H9 (cell line): Measurements from ENCODE around the gene PNKP. TPM values are rescaled to one million over a fixed set of nuclear protein-coding genes. Genes with fewer than 3 reads are reported as not detected.
A peak's percentile ranks its signal among the peaks of the same experiment; 100 is the strongest.

Experiments used
- DNase-seq: peaks from one replicate; pipeline ENCODE4 v3.0.0-alpha.2; 2017
- H2AFZ ChIP-seq: one replicate; pipeline ENCODE4 v1.6.1; 2013; ENCODE audit warnings: mild to moderate bottlenecking, low read length, control low read depth, moderate library complexity
- H2AK5ac ChIP-seq: 2 replicates; pipeline ENCODE4 v1.6.1; 2013; ENCODE audit warnings: low read length, control low read depth, mixed read lengths; ENCODE audit not compliant: insufficient read length
- H2BK120ac ChIP-seq: one replicate; pipeline ENCODE4 v1.6.1; 2013; ENCODE audit warnings: low read depth, mild to moderate bottlenecking, low read length, control low read depth, inconsistent platforms; ENCODE audit not compliant: poor library complexity, severe bottlenecking
- H2BK12ac ChIP-seq: 2 replicates; pipeline ENCODE4 v1.6.1; 2013; ENCODE audit warnings: low read length, control low read depth, mixed read lengths, low read depth; ENCODE audit not compliant: insufficient read length
- H2BK15ac ChIP-seq: 2 replicates; pipeline ENCODE4 v1.6.1; 2013; ENCODE audit warnings: low read depth, low read length, control low read depth
- H2BK20ac ChIP-seq: one replicate; pipeline ENCODE4 v1.6.1; 2013; ENCODE audit warnings: low read depth, mild to moderate bottlenecking, low read length, control low read depth, inconsistent platforms; ENCODE audit not compliant: poor library complexity, severe bottlenecking
- H2BK5ac ChIP-seq: 2 replicates; pipeline ENCODE4 v1.6.1; 2013; ENCODE audit warnings: low read length, control low read depth, mixed read lengths; ENCODE audit not compliant: insufficient read length
- H3K14ac ChIP-seq: 2 replicates; pipeline ENCODE4 v1.6.1; 2013; ENCODE audit warnings: low read length, control low read depth; ENCODE audit not compliant: insufficient read depth
- H3K18ac ChIP-seq: 2 replicates; pipeline ENCODE4 v1.6.1; 2013; ENCODE audit warnings: low read depth, mild to moderate bottlenecking, mixed read lengths, low read length, control low read depth; ENCODE audit not compliant: insufficient read length
- H3K23ac ChIP-seq: 2 replicates; pipeline ENCODE4 v1.6.1; 2013; ENCODE audit warnings: low read length, control low read depth, mixed read lengths, low read depth; ENCODE audit not compliant: insufficient read length
- H3K23me2 ChIP-seq: 2 replicates; pipeline ENCODE4 v1.6.1; 2013; ENCODE audit warnings: low read depth, mild to moderate bottlenecking, mixed read lengths, low read length, control low read depth; ENCODE audit not compliant: insufficient read length, poor library complexity, severe bottlenecking
- H3K27ac ChIP-seq: 2 replicates; pipeline ENCODE4 v1.5.1; 2013; ENCODE audit warnings: low read length, control low read depth, mixed read lengths, low read depth; ENCODE audit not compliant: insufficient read length
- H3K27me3 ChIP-seq: 2 replicates; pipeline ENCODE4 v1.6.1; 2013; ENCODE audit warnings: low read length, control low read depth, inconsistent platforms; ENCODE audit not compliant: insufficient read depth
- H3K4ac ChIP-seq: 2 replicates; pipeline ENCODE4 v1.6.1; 2013; ENCODE audit warnings: low read depth, mild to moderate bottlenecking, control low read depth, inconsistent platforms, low read length, moderate library complexity
- H3K4me1 ChIP-seq: 2 replicates; pipeline ENCODE4 v1.6.1; 2013; ENCODE audit warnings: low read length, control low read depth, inconsistent platforms; ENCODE audit not compliant: insufficient read depth
- H3K4me2 ChIP-seq: 2 replicates; pipeline ENCODE4 v1.6.1; 2013; ENCODE audit warnings: low read length, control low read depth, mixed read lengths; ENCODE audit not compliant: insufficient read length, insufficient read depth
- H3K56ac ChIP-seq: 2 replicates; pipeline ENCODE4 v1.6.1; 2013; ENCODE audit warnings: low read depth, mild to moderate bottlenecking, mixed read lengths, low read length, control low read depth; ENCODE audit not compliant: insufficient read length
- H3K79me1 ChIP-seq: 2 replicates; pipeline ENCODE4 v1.6.1; 2013; ENCODE audit warnings: low read depth, mild to moderate bottlenecking, moderate library complexity, low read length, control low read depth, inconsistent platforms; ENCODE audit not compliant: insufficient read depth, poor library complexity, severe bottlenecking
- H3K79me2 ChIP-seq: 2 replicates; pipeline ENCODE4 v1.6.1; 2013; ENCODE audit warnings: low read length, control low read depth, inconsistent platforms; ENCODE audit not compliant: insufficient read depth
- H3K9ac ChIP-seq: 2 replicates; pipeline ENCODE4 v1.6.1; 2013; ENCODE audit warnings: low read length, control low read depth, mixed read lengths; ENCODE audit not compliant: insufficient read length; ENCODE audit errors: extremely low read depth
- H3K9me3 ChIP-seq: one replicate; pipeline ENCODE4 v1.6.1; 2013; ENCODE audit warnings: low read depth, low read length, inconsistent platforms; ENCODE audit not compliant: control insufficient read depth
- H3T11ph ChIP-seq: one replicate; pipeline ENCODE4 v1.6.1; 2013; ENCODE audit warnings: mild to moderate bottlenecking, low read length, control low read depth, inconsistent platforms
- H4K20me1 ChIP-seq: one replicate; pipeline ENCODE4 v1.6.1; 2013; ENCODE audit not compliant: control insufficient read depth, insufficient read length, insufficient read depth
- H4K5ac ChIP-seq: 2 replicates; pipeline ENCODE4 v1.6.1; 2013; ENCODE audit warnings: low read depth, mild to moderate bottlenecking, mixed read lengths, low read length, control low read depth; ENCODE audit not compliant: insufficient read length
- H4K8ac ChIP-seq: replicated peaks from 2 replicates; pipeline ENCODE4 v1.6.1; 2013; ENCODE audit warnings: low read length, control low read depth, mixed read lengths, low read depth; ENCODE audit not compliant: insufficient read length
- H4K91ac ChIP-seq: 2 replicates; pipeline ENCODE4 v1.6.1; 2013; ENCODE audit warnings: low read depth, mild to moderate bottlenecking, moderate library complexity, mixed read lengths, low read length, control low read depth; ENCODE audit not compliant: insufficient read length
- H3K27ac Mint-ChIP-seq, 3 experiments: 2 replicates in 2 of 3; 3 replicates in 1 of 3; pipeline ENCODE4 v1.8.0; 2020 to 2021; ENCODE audit warnings: mixed read lengths in 3 of 3, mild to moderate bottlenecking in 1 of 3, moderate library complexity in 1 of 3
- H3K27me3 Mint-ChIP-seq: 2 replicates; pipeline ENCODE4 v1.8.0; 2021; ENCODE audit warnings: low read depth, mild to moderate bottlenecking, moderate library complexity, mixed read lengths
- H3K36me3 Mint-ChIP-seq, 3 experiments: 2 replicates in 2 of 3; 3 replicates in 1 of 3; pipeline ENCODE4 v1.8.0; 2020 to 2021; ENCODE audit warnings: low read depth in 3 of 3, mixed read lengths in 3 of 3; ENCODE audit not compliant: insufficient read depth in 1 of 3
- H3K4me1 Mint-ChIP-seq, 2 experiments: 2 replicates each; pipeline ENCODE4 v1.8.0; 2020; ENCODE audit warnings: mixed read lengths in 2 of 2
- H3K4me3 Mint-ChIP-seq, 2 experiments: 2 replicates in 1 of 2; 3 replicates in 1 of 2; pipeline ENCODE4 v1.8.0; 2020 to 2021; ENCODE audit warnings: mild to moderate bottlenecking in 2 of 2, mixed read lengths in 2 of 2, moderate library complexity in 1 of 2
- H3K9me3 Mint-ChIP-seq, 2 experiments: 2 replicates in 1 of 2; 3 replicates in 1 of 2; pipeline ENCODE4 v1.8.0; 2020; ENCODE audit warnings: mild to moderate bottlenecking in 2 of 2, mixed read lengths in 2 of 2, moderate library complexity in 1 of 2
- WGBS: extraction: QIAGEN DNeasy Blood & Tissue Kit; methylation state at CpG from one replicate; pipeline ENCODE4 v1.1.7; 2013; ENCODE audit warnings: missing lambda C conversion rate, low lambda C conversion rate, mixed read lengths; ENCODE audit not compliant: insufficient read length; ENCODE audit errors: extremely low coverage; 5-methylcytosine and 5-hydroxymethylcytosine counted together
- total RNA-seq: library from RNA; stranded (reverse); gene quantifications from 2 replicates; pipeline ENCODE4 v1.2.1, GENCODE V29; 2021
- TF ChIP-seq, protein P1 (sequence below): fragments of 200-600 bp; sonication (generic); conservative IDR thresholded peaks from 3 replicates; pipeline ENCODE4 v1.8.0; 2021; ENCODE audit warnings: antibody characterized with exemption, mild to moderate bottlenecking

PNKP gene
- total RNA-seq, 1 experiment from 2014 or later = 157 TPM

DNA sequence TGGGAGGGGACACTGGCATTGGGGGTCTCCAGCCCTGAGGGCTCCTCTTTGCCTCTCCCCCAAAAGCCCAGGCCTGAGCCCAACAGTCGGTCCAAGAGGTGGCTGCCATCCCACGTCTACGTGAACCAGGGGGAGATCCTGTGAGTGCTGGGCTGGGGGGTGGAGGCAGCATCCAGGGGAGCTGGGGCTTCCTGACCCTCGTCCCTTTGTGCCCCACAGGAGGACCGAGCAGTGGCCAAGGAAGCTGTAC lies 9.6 kb downstream of the PNKP start:
- Histone ChIP-seq H4K8ac (no peak overlapping the region), H3K14ac (no peak overlapping the region), H3K4ac (no peak overlapping the region), H3K9me3 (no peaks in the 10 kb centered on the region), H3K18ac (no peak overlapping the region), H3K9ac (no peak overlapping the region), H2BK120ac (no peak overlapping the region), H2BK5ac (no peak overlapping the region), H3K23ac (no peak overlapping the region), H3K27ac (no peak overlapping the region), H2AK5ac (no peak overlapping the region), H2AFZ (no peak overlapping the region), H4K5ac (no peak overlapping the region), H3K23me2 (no peaks in the 10 kb centered on the region), H2BK12ac (no peak overlapping the region), H3T11ph (no peak overlapping the region), H3K4me2 (no peak overlapping the region), H3K56ac (no peak overlapping the region), H2BK15ac (no peak overlapping the region), H4K20me1 (peaks cover 3% of the 10 kb centered on the region), H3K79me1 (peaks cover 8% of the 10 kb centered on the region), H3K79me2 (peaks cover 4% of the 10 kb centered on the region; the same call in 1 of the 2 replicates), H4K91ac (no peak overlapping the region), H3K27me3 (no peaks in the 10 kb centered on the region), H3K4me1 (no peaks in the 10 kb centered on the region), H2BK20ac (no peak overlapping the region)
- Mint-ChIP-seq H3K27me3 (peaks cover 2% of the 10 kb centered on the region; the same call in 1 of the 2 replicates), H3K27ac (peak overlapping the region in 1 of 3 experiments; percentile 80; a peak in 3 of 7 replicates), H3K4me3 (no peak overlapping the region), H3K4me1 (peaks cover 12 to 23% of the 10 kb centered on the region in 2 experiments), H3K36me3 (peaks cover 16 to 72% (median 63%) of the 10 kb centered on the region in 3 experiments; a peak in 6 of 7 replicates), H3K9me3 (no peaks in the 10 kb centered on the region)
- DNase-seq = no peak
- WGBS = no CpG with 5 or more reads among the region's 5 CpGs
- TF ChIP-seq, protein P1, sequence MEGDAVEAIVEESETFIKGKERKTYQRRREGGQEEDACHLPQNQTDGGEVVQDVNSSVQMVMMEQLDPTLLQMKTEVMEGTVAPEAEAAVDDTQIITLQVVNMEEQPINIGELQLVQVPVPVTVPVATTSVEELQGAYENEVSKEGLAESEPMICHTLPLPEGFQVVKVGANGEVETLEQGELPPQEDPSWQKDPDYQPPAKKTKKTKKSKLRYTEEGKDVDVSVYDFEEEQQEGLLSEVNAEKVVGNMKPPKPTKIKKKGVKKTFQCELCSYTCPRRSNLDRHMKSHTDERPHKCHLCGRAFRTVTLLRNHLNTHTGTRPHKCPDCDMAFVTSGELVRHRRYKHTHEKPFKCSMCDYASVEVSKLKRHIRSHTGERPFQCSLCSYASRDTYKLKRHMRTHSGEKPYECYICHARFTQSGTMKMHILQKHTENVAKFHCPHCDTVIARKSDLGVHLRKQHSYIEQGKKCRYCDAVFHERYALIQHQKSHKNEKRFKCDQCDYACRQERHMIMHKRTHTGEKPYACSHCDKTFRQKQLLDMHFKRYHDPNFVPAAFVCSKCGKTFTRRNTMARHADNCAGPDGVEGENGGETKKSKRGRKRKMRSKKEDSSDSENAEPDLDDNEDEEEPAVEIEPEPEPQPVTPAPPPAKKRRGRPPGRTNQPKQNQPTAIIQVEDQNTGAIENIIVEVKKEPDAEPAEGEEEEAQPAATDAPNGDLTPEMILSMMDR = no peak
